Measurements from ENCODE around the gene DOC2B.
"Not testable (repeated sequence)": the region's sequence is repeated elsewhere in the genome, so short reads cannot be mapped to it uniquely, and the experiment has no call there.

The DOC2B gene

GRCh38 chr17:181245-182049 lies at the start of gene DOC2B:
Gene DOC2B, minus strand, starts transcription at chr17:181650. Its CDS starts 171 bp downstream, at chr17:181479.
- DNase-seq, result no peak

GRCh38 chr17:230395-230770 lies 48.9 kb upstream of the DOC2B start:
- no peak for DNase-seq

DNA sequence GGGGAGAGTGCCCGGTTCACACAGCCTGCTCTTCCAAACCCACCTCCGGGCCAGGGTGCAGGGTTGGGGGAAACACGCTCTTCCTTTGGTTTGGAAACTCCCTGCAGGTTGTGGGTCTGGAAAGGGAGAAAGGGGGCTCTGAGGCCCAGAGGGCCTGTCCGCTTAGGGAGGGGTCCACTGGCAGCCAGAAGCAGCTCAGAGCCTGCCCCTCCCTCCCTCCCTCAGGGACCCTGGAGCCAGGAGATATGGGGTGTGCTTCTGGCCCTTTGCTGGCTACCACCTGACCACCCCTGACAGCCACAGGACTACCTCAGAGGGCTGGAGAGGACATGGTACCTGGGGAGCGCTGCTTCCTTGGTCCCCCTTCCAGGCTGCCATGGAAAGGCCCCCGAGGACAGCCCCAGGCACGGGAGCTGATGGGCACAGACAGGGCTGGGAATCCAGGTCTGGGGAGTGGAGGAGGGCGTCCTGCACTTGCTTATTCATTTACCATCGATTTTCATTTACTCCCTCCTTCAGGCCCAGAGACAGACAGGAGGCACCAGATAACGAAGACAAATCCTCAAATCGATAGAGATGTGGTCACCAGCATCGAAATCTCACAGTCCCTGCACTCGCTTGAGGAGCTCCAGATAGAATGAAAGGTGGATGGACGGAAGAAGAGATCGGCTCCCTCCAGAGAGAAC lies 48.4 kb upstream of the DOC2B start:
- DNase-seq, result no peak

- no peak for DNase-seq
These were observed 47.7 kb upstream of the DOC2B start for GRCh38 chr17:228951-229708.

DNA sequence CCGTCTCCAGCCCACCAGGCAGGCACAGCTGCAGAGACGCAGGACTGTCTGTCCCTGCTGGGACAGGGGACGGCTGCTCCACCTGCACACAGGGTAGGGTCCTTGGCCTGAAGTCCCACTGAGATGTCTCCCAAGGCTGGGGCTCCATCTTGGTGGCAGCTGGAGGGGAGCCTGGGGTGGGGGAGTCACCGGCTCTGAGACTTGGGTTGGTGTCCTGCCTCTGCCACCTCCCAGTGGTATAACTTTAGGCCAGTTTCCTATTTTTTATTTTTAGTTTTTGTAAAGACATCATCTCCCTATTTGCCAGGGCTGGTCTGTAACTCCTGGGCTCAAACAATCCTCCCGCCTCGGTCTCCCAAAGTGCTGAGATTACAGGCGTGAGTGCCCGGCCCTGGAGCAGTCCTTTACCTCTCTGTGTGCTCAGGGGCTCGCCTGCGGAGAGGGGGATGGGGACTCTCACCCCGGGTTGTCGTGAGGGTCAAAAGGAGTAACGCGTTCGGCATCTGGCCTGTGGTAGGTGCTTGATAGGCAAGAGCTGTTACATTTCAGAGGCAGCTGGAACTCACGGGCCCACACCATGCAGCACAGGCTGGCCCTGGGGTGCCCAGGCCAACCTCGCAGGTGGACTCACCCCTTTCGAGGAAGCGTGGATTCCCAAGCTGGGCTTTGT lies 46.6 kb upstream of the DOC2B start:
- no peak for DNase-seq

GRCh38 chr17:227078-227945 lies 45.9 kb upstream of the DOC2B start:
- no peak for DNase-seq

DNA sequence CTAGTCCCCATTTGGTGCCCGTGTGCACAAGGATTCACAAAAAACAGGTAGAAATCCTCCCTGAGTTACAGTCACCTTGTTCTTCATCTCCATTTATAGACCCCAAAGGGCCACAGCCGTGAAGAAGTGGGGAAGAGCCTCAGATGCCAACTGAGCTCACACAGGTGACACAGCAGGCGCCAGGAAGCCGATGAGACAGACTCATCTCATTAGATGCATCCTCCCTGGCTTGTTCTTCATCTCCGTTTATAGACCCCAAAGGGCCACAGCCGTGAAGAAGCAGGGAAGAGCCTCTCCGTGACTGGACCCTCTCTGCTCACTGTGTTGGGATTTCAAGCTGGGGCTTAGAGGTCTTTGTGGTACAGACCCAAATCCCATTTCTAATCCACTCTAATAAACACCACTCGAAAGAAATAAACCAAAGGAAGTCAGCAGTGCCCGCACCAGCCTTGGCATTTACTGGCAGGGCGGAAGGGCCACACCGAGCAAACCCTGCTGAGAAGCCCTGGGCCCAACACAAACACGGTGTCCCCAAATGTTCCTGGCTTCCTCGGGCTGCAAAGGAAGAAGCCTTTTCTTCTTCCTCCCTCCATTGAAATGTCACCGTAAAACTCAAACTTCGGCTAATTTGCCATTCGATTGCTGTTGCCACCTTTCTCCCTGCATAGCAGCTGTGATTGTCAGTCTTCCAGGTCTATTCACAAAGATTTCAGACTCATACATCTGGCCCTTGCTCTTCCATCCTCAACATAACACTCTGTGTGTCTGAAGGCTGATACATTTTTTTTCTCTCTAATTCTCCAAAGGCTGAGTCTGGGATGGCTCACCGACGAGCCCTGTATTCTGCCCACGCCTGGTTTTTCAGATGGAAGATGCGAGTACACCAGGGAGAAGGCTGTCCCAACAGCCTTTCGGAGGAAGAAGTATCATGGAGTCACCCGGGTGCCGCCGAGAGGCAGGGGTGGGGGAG lies 44.9 kb upstream of the DOC2B start:
- DNase-seq, result no peak

DNA sequence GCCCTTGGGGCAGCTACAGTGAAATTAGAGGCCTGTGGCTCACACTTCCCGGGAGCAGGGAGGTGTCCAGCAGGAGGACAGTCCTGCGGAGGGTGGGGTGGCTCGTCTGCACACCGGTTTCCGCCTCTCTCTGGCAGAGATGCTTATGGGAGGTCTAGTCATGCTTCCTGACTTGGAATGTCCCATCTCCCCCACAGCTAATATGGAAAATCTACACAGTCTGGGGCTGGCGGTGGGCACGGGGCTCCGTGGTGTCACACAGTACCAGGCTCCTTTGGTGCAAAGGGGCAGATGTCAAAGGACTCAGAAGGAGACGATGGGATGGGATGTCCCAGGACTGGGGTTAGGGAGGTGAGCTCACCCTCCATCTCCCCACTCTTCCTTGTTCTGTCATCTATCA lies 44.1 kb upstream of the DOC2B start:
- DNase-seq, result no peak

DNA sequence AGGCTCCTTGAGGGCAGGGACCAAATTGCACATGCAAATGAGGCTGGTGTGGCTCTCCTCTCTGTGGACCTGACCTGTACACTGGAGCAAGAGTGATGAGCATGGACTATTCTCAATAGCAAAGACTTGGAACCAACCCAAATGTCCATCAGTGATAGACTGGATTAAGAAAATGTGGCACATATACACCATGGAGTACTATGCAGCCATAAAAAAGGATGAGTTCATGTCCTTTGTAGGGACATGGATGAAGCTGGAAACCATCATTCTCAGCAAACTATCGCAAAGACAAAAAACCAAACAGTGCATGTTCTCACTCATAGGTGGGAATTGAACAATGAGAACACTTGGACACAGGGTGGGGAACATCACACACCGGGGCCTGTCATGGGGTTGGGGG lies 43.1 kb upstream of the DOC2B start:
- DNase-seq, result not testable (repeated sequence)

- no peak for DNase-seq
These were observed 42.4 kb upstream of the DOC2B start for GRCh38 chr17:223723-224471.

GRCh38 chr17:222172-222571 lies 40.7 kb upstream of the DOC2B start:
- DNase-seq, result no peak

DNA sequence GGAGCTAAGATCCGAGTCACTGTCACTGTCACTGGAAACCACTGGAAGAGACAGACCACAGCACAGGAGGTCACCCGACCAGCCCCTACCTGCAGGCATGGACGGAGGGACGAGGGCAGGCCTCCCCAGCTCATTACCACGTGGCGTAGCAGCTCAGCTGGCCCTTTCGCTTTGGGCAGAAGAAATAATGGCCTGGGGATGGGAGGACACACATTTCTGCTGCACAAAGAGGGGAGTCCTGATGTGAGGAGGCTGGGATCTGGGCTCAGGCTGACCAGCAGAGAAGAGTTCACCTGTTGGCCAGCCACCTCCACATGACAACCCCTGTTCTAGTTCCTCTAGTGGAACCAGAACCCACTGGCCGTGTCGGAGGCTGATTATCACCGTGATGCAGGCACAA lies 38.2 kb upstream of the DOC2B start:
- DNase-seq, result no peak

DNA sequence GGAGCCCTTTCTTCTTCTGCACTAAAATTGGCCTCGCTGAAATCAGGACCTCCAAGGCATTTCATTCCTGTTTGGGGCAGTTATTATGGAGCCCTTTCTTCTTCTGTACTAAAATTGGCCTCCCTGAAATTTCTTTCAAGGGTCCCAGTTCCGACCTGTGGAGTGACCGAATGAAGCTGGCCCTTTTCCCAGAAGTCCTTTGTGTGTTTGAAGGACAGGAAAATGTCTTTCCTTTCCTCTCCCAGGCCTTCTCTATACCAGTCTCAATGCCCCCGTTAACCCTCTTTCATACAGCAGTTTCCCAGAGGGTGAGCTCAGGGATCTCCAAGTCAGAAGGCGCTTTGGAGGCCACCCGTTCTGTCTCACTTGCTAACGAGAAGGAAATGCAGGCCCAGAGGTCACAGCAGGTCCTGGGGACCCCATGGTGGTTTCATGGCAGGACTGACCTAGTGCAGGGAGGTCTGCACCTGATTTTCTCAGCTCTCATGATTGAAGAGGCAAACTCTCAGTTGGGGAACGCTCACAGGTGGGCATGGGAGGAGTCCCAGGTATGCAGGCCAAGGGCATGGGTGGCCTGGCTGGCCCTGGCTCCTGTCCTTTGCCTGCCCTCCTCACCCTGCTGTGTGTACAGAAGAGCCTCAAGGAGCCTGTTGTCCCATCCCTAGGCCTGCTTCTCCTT lies 37.1 kb upstream of the DOC2B start:
- no peak for DNase-seq

- no peak for DNase-seq
These were observed 35.2 kb upstream of the DOC2B start for GRCh38 chr17:216625-217024.

- not testable (repeated sequence) for DNase-seq
These were observed 34.4 kb upstream of the DOC2B start for GRCh38 chr17:215563-216478.

- no peak for DNase-seq
These were observed 33.5 kb upstream of the DOC2B start for GRCh38 chr17:214881-215331.

- no peak for DNase-seq
These were observed 32.0 kb upstream of the DOC2B start for GRCh38 chr17:213286-214105.
